Measurements from ENCODE around the gene MFSD12. TPM values are rescaled to one million over a fixed set of nuclear protein-coding genes. Genes with fewer than 3 reads are reported as not detected.

The MFSD12 gene
- total and polyA plus RNA-seq, 2 experiments from 2014 or later = 35.3 to 91.1 TPM

DNA sequence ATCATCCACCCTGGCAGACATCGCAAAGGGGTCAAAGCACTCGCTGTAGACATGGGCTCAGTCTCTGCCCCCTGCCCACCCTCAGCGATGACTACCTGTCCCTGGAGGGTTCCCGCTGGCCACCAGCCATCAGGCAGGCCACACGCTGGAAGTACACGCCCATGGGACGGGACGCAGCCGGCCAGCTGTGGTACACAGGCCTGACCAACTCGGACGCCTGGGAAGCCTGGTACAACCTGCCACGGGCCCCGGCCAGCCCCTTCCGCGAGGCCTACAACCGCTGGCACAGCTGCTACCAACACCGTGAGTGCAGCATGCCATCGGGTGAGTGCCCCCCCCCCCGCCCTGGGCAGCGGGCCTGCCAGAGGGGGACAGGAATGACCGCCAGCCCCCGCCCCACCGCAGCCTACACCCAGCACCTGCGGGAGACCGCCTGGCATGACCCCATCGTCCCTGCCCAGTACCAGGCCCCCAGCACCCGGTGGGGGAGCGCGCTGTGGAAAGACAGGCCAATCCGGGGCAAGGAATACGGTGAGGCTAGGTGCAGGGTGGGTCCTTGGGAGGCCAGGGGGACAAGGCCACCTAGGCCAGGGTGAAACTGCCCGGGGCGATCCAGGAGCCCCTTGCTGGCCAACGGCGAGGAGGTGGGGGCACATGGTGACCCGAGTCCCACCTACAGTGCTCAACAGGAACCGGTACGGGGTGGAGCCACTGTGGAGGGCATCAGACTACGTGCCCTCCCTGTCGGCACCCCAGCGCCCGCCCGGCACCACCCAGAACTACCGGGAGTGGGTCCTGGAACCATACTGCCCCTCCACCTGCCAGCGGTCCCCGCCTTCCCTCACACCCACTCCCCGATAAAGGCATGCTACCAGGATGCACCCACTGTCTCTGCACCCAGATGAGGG, 14.0 kb downstream of the MFSD12 start:
- Histone ChIP-seq H3K4me3 (no peak overlapping the region), H3K27ac (ENCODE audit: low read depth) (no peak overlapping the region), H3K79me2 (replicated peaks; ENCODE audit: insufficient read depth) (no peaks in the 10 kb centered on the region), H3F3A (replicated peaks; ENCODE audit: low read depth) (peaks cover 13% of the 10 kb centered on the region), H3K4me2 (no peak overlapping the region), H3K27me3 (ENCODE audit: insufficient read depth) (no peaks in the 10 kb centered on the region), H3K36me3 (ENCODE audit: insufficient read depth) (no peaks in the 10 kb centered on the region), H4K20me1 (replicated peaks; ENCODE audit: insufficient read depth) (peaks cover 5% of the 10 kb centered on the region), H2AFZ (no peak overlapping the region), H3K4me1 (ENCODE audit: insufficient read depth) (no peaks in the 10 kb centered on the region), H3K9me2 (ENCODE audit: insufficient read depth) (no peaks in the 10 kb centered on the region)
- no peak overlapping the region for H3K4me3 Mint-ChIP-seq
- ATAC-seq (no peak), DNase-seq (ENCODE audit: low spot score) (no peak)
- TF ChIP-seq POLR2AphosphoS5 (IDR thresholded peaks at IDR 0.05; ENCODE audit: low read depth) (no peak), STAT1 (IDR thresholded peaks at IDR 0.05; ENCODE audit: unreplicated experiment) (no peak), EZH2phosphoT487 (IDR thresholded peaks at IDR 0.05; ENCODE audit: unreplicated experiment) (no peak), EZH2 (IDR thresholded peaks at IDR 0.05; ENCODE audit: low read depth, unreplicated experiment) (no peak), ZNF331 (CRISPR knock-in tag; IDR thresholded peaks at IDR 0.05; ENCODE audit: low read depth) (no peak), ZNF114 (CRISPR knock-in tag; IDR thresholded peaks at IDR 0.05) (no peak), NANOG (IDR thresholded peaks at IDR 0.05; ENCODE audit: borderline replicate concordance) (no peak)
- TF ChIP-seq, protein P1, sequence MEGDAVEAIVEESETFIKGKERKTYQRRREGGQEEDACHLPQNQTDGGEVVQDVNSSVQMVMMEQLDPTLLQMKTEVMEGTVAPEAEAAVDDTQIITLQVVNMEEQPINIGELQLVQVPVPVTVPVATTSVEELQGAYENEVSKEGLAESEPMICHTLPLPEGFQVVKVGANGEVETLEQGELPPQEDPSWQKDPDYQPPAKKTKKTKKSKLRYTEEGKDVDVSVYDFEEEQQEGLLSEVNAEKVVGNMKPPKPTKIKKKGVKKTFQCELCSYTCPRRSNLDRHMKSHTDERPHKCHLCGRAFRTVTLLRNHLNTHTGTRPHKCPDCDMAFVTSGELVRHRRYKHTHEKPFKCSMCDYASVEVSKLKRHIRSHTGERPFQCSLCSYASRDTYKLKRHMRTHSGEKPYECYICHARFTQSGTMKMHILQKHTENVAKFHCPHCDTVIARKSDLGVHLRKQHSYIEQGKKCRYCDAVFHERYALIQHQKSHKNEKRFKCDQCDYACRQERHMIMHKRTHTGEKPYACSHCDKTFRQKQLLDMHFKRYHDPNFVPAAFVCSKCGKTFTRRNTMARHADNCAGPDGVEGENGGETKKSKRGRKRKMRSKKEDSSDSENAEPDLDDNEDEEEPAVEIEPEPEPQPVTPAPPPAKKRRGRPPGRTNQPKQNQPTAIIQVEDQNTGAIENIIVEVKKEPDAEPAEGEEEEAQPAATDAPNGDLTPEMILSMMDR (conservative IDR thresholded peaks at IDR 0.05; ENCODE audit: low read depth in 2 of 2) = no peak
- TF ChIP-seq, protein P2, sequence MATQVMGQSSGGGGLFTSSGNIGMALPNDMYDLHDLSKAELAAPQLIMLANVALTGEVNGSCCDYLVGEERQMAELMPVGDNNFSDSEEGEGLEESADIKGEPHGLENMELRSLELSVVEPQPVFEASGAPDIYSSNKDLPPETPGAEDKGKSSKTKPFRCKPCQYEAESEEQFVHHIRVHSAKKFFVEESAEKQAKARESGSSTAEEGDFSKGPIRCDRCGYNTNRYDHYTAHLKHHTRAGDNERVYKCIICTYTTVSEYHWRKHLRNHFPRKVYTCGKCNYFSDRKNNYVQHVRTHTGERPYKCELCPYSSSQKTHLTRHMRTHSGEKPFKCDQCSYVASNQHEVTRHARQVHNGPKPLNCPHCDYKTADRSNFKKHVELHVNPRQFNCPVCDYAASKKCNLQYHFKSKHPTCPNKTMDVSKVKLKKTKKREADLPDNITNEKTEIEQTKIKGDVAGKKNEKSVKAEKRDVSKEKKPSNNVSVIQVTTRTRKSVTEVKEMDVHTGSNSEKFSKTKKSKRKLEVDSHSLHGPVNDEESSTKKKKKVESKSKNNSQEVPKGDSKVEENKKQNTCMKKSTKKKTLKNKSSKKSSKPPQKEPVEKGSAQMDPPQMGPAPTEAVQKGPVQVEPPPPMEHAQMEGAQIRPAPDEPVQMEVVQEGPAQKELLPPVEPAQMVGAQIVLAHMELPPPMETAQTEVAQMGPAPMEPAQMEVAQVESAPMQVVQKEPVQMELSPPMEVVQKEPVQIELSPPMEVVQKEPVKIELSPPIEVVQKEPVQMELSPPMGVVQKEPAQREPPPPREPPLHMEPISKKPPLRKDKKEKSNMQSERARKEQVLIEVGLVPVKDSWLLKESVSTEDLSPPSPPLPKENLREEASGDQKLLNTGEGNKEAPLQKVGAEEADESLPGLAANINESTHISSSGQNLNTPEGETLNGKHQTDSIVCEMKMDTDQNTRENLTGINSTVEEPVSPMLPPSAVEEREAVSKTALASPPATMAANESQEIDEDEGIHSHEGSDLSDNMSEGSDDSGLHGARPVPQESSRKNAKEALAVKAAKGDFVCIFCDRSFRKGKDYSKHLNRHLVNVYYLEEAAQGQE (IDR thresholded peaks at IDR 0.05; ENCODE audit: unreplicated experiment) = no peak
- TF ChIP-seq, protein P3, sequence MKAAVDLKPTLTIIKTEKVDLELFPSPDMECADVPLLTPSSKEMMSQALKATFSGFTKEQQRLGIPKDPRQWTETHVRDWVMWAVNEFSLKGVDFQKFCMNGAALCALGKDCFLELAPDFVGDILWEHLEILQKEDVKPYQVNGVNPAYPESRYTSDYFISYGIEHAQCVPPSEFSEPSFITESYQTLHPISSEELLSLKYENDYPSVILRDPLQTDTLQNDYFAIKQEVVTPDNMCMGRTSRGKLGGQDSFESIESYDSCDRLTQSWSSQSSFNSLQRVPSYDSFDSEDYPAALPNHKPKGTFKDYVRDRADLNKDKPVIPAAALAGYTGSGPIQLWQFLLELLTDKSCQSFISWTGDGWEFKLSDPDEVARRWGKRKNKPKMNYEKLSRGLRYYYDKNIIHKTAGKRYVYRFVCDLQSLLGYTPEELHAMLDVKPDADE (IDR thresholded peaks at IDR 0.05) = no peak
- H3K27me3 Mint-ChIP-seq (ENCODE audit: insufficient read depth, low read depth, poor library complexity) = peaks cover 15% of the 10 kb centered on the region
- peaks cover 7% of the 10 kb centered on the region for H3K4me1 Mint-ChIP-seq
- H3K36me3 Mint-ChIP-seq (ENCODE audit: low read depth) = peaks cover 14% of the 10 kb centered on the region
- no peak overlapping the region for H3K27ac Mint-ChIP-seq
- 0 out of 3 replicates have a peak, but pooled peaks cover 3% of the 10 kb centered on the region for H3K9me3 Mint-ChIP-seq

Measured in GM23338 (cell line).